ENCODE data around the gene ERC2. TPM values are rescaled to one million over a fixed set of nuclear protein-coding genes. Genes with fewer than 3 reads are reported as not detected.
A peak's percentile ranks its signal among the peaks of the same experiment; 100 is the strongest.

ERC2 gene
- total RNA-seq, 1 donor from 2014 or later = 0.32 TPM

- no peak for DNase-seq (ENCODE audit: low read depth)
These were observed 747.7 kb downstream of the ERC2 start for GRCh38 chr3:55720614-55721013.

- no peak for DNase-seq (ENCODE audit: low read depth)
These were observed 748.8 kb downstream of the ERC2 start for GRCh38 chr3:55719508-55719907.

GRCh38 chr3:55719006-55719405 lies 749.3 kb downstream of the ERC2 start:
- DNase-seq (ENCODE audit: low read depth) = no peak

- DNase-seq (ENCODE audit: low read depth) = peak; percentile 13
These were observed 749.7 kb downstream of the ERC2 start for GRCh38 chr3:55718521-55718921.

- no peak for DNase-seq (ENCODE audit: low read depth)
These were observed 750.2 kb downstream of the ERC2 start for GRCh38 chr3:55718074-55718473.

- DNase-seq (ENCODE audit: low read depth) = no peak
These were observed 750.8 kb downstream of the ERC2 start for GRCh38 chr3:55717481-55717880.

- DNase-seq (ENCODE audit: low read depth) = no peak
These were observed 751.5 kb downstream of the ERC2 start for GRCh38 chr3:55716611-55717225.

GRCh38 chr3:55716044-55716443 lies 752.2 kb downstream of the ERC2 start:
- DNase-seq (ENCODE audit: low read depth) = no peak

GRCh38 chr3:55714057-55714456 lies 754.2 kb downstream of the ERC2 start:
- no peak for DNase-seq (ENCODE audit: low read depth)

GRCh38 chr3:55711646-55712045 lies 756.6 kb downstream of the ERC2 start:
- no peak for DNase-seq (ENCODE audit: low read depth)

- DNase-seq (ENCODE audit: low read depth) = no peak
These were observed 758.8 kb downstream of the ERC2 start for GRCh38 chr3:55709411-55710012.

- DNase-seq (ENCODE audit: low read depth) = no peak
These were observed 759.3 kb downstream of the ERC2 start for GRCh38 chr3:55708921-55709320.

- no peak for DNase-seq (ENCODE audit: low read depth)
These were observed 760.0 kb downstream of the ERC2 start for GRCh38 chr3:55708242-55708641.

GRCh38 chr3:55704521-55704920 lies 763.7 kb downstream of the ERC2 start:
- DNase-seq (ENCODE audit: low read depth) = no peak

GRCh38 chr3:55702822-55703221 lies 765.4 kb downstream of the ERC2 start:
- DNase-seq (ENCODE audit: low read depth) = no peak

GRCh38 chr3:55701997-55702396 lies 766.3 kb downstream of the ERC2 start:
- DNase-seq (ENCODE audit: low read depth) = no peak

GRCh38 chr3:55698831-55699230 lies 769.4 kb downstream of the ERC2 start:
- no peak for DNase-seq (ENCODE audit: low read depth)

- no peak for DNase-seq (ENCODE audit: low read depth)
These were observed 770.9 kb downstream of the ERC2 start for GRCh38 chr3:55697177-55697865.

GRCh38 chr3:55692957-55693558 lies 775.2 kb downstream of the ERC2 start:
- DNase-seq (ENCODE audit: low read depth) = peak; percentile 34

- no peak for DNase-seq (ENCODE audit: low read depth)
These were observed 775.8 kb downstream of the ERC2 start for GRCh38 chr3:55692295-55692956.

- no peak for DNase-seq (ENCODE audit: low read depth)
These were observed 777.1 kb downstream of the ERC2 start for GRCh38 chr3:55691141-55691540.

- no peak for DNase-seq (ENCODE audit: low read depth)
These were observed 777.5 kb downstream of the ERC2 start for GRCh38 chr3:55690726-55691125.

All from myocyte (in vitro differentiated cells).